GM23248 (cell line): ENCODE measurements around the gene ADGRF1.

Experiments
- EZH2 ChIP-seq: fragments of 200-600 bp; sonication (generic); IDR thresholded peaks from 2 replicates; pipeline ENCODE4 v1.6.1; 2018; ENCODE audit warnings: antibody characterized with exemption, mild to moderate bottlenecking; ENCODE audit not compliant: insufficient read depth, poor library complexity, severe bottlenecking
- EZH2phosphoT487 ChIP-seq: fragments of 200-600 bp; sonication (generic); IDR thresholded peaks from 2 replicates; pipeline ENCODE4 v1.6.1; 2018; ENCODE audit warnings: antibody characterized with exemption, moderate library complexity, mild to moderate bottlenecking, low read depth; ENCODE audit not compliant: insufficient read depth

GRCh38 chr6:46948699-46949098 is 93.4 kb downstream of the ADGRF1 start:
- TF ChIP-seq EZH2 (no peak), EZH2phosphoT487 (no peak)
